ENCODE data around the gene GJC1. TPM values are rescaled to one million over a fixed set of nuclear protein-coding genes. Genes with fewer than 3 reads are reported as not detected.

GJC1 gene
- total RNA-seq, 2 donors from 2014 or later: 1.6 to 2.6 TPM

GRCh38 chr17:44848257-44848795 is 18.2 kb upstream of the GJC1 start:
- no peak for TF ChIP-seq POLR2A (IDR thresholded peaks at IDR 0.05)
- TF ChIP-seq CTCF (IDR thresholded peaks at IDR 0.05): no peak
- DNase-seq (no peak), ATAC-seq (no peak)
- no peak overlapping the region for H3K4me3 ChIP-seq
- peaks cover 4 to 10% of the 10 kb centered on the region in 2 donors for H3K36me3 ChIP-seq (replicated peaks in 1 of 2; ENCODE audit: insufficient read depth in 1 of 2, low read depth in 2 of 2)
- WGBS, 2 donors: 35 to 57% methylated on average over 4 to 6 of the region's 6 CpGs
- intact Hi-C loops (cut with DNase I): no loop called here
- H3K27me3 ChIP-seq: no peaks in the 10 kb centered on the region
- H3K9me3 ChIP-seq: no peaks in the 10 kb centered on the region
- no peaks in the 10 kb centered on the region for H3K4me1 ChIP-seq
- no peak overlapping the region for H3K27ac ChIP-seq

- Histone ChIP-seq H3K27me3 (no peaks in the 10 kb centered on the region), H3K27ac (no peak within 1 kb of the TSS), H3K4me1 (no peaks in the 10 kb centered on the region), H3K9me3 (no peaks in the 10 kb centered on the region), H3K4me3 (no peak within 1 kb of the TSS), H3K36me3 (replicated peaks in 1 of 2; ENCODE audit: insufficient read depth in 1 of 2, low read depth in 2 of 2) (peaks cover 0 to 6% of the 10 kb centered on the region in 2 donors)
- DNase-seq (no peak), ATAC-seq (no peak)
- WGBS, 2 donors: 60 to 82% methylated on average over 1 to 2 of the region's 2 CpGs
- intact Hi-C loops (cut with DNase I): no loop called here
- no peak for TF ChIP-seq CTCF (IDR thresholded peaks at IDR 0.05)
- no peak for TF ChIP-seq POLR2A (IDR thresholded peaks at IDR 0.05)
These were observed 17.5 kb upstream of the GJC1 start, which contains the start of gene HIGD1B for GRCh38 chr17:44847586-44847985. Gene HIGD1B (plus strand): TSS chr17:44847883. CDS start chr17:44848153, 270 bp downstream.

GRCh38 chr17:44846206-44846605 is 16.1 kb upstream of the GJC1 start:
- WGBS, 2 donors: 74 to 83% methylated on average over 6 to 8 of the region's 8 CpGs
- no peak for ATAC-seq
- Histone ChIP-seq H3K27me3 (no peaks in the 10 kb centered on the region), H3K9me3 (no peaks in the 10 kb centered on the region), H3K4me3 (no peak overlapping the region), H3K27ac (no peak overlapping the region), H3K4me1 (no peaks in the 10 kb centered on the region), H3K36me3 (replicated peaks in 1 of 2; ENCODE audit: insufficient read depth in 1 of 2, low read depth in 2 of 2) (peaks cover 0 to 2% of the 10 kb centered on the region in 2 donors)
- intact Hi-C loops (cut with DNase I): no loop called here
- no peak for DNase-seq
- TF ChIP-seq CTCF (IDR thresholded peaks at IDR 0.05): no peak
- TF ChIP-seq POLR2A (IDR thresholded peaks at IDR 0.05): no peak

GRCh38 chr17:44844390-44844830 is 14.3 kb upstream of the GJC1 start:
- intact Hi-C loops (cut with DNase I): no loop called here
- no peak for DNase-seq
- TF ChIP-seq POLR2A (IDR thresholded peaks at IDR 0.05): no peak
- TF ChIP-seq CTCF (IDR thresholded peaks at IDR 0.05): no peak
- 56 to 58% methylated on average over 1 of the region's 1 CpG for WGBS, 2 donors
- Histone ChIP-seq H3K4me1 (no peaks in the 10 kb centered on the region), H3K27me3 (no peaks in the 10 kb centered on the region), H3K36me3 (replicated peaks in 1 of 2; ENCODE audit: insufficient read depth in 1 of 2, low read depth in 2 of 2) (no peaks in the 10 kb centered on the region), H3K4me3 (no peak overlapping the region), H3K27ac (no peak overlapping the region), H3K9me3 (no peaks in the 10 kb centered on the region)
- no peak for ATAC-seq

- no peak for TF ChIP-seq CTCF (IDR thresholded peaks at IDR 0.05)
- TF ChIP-seq POLR2A (IDR thresholded peaks at IDR 0.05): no peak
- 44 to 56% methylated on average over 5 of the region's 5 CpGs for WGBS, 2 donors
- Histone ChIP-seq H3K27me3 (no peaks in the 10 kb centered on the region), H3K27ac (no peak overlapping the region), H3K36me3 (replicated peaks in 1 of 2; ENCODE audit: insufficient read depth in 1 of 2, low read depth in 2 of 2) (no peaks in the 10 kb centered on the region), H3K9me3 (no peaks in the 10 kb centered on the region), H3K4me3 (no peak overlapping the region), H3K4me1 (no peaks in the 10 kb centered on the region)
- intact Hi-C loops (cut with DNase I): no loop called here
- DNase-seq (no peak), ATAC-seq (no peak)
These were observed 12.7 kb upstream of the GJC1 start for GRCh38 chr17:44842748-44843147.
